Measurements from ENCODE around the gene SNRNP70.
"Not testable (repeated sequence)": the region's sequence is repeated elsewhere in the genome, so short reads cannot be mapped to it uniquely, and the experiment has no call there.

SNRNP70 gene

DNA sequence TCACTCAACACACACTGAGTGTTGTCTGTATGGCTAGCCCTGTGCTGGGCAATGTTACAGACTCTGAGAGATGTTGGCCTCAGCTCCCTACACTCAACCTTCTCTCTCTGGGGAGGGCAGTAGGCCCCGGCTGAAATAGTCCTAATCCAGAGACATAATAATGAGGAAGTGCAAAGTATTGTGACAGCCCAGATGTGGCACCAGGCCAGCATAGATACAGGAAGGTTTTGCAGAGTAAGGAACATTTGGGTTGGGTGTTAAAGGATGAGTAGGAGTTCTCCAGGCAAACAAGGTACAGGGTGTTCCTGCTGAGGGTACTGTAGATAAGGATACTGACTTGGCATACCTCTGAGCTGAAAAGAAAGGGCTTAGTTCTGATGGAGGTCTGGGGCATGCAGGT lies 31.3 kb downstream of the SNRNP70 start:
- DNase-seq (ENCODE audit: low read depth): no peak
- no peak overlapping the region for H3K4me3 ChIP-seq (ENCODE audit: low read depth, low read length)

DNA sequence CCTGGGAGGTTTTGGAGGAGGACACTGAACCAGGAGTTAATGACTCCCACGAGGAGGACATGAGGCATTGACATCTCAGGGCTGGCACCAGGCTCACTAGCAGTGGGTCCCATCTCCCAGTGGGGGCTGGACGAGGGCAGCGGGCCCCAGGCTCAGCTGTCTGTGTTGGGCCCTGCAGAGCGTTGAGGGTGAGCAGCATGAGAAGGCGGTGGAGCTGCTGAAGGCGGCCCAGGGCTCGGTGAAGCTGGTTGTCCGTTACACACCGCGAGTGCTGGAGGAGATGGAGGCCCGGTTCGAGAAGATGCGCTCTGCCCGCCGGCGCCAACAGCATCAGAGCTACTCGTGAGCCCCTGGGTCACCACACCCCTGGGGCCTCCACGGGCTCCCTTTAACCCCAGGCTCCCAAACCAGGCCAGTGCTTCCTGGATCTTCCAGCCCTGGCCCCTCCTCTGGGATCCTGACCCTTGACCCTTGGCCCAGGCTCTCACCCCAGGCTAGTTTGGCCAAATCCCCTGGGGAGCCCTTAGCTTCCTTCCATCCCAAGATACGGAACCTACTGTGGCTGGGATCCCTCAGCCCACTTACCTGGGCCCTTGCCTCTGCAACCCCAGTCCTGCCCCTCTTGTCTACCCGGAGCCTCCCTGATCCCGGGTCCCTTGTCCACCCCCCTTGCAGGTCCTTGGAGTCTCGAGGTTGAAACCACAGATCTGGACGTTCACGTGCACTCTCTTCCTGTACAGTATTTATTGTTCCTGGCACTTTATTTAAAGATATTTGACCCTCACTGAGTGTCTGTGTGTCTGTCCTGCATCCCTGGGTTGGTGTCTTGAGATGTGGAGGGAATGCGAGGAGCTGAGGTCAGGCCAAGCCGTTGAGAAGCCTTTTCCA lies 32.7 kb downstream of the SNRNP70 start:
- no peak for DNase-seq (ENCODE audit: low read depth)
- peak overlapping the region; percentile 70 for H3K4me3 ChIP-seq (ENCODE audit: low read depth, low read length)

DNA sequence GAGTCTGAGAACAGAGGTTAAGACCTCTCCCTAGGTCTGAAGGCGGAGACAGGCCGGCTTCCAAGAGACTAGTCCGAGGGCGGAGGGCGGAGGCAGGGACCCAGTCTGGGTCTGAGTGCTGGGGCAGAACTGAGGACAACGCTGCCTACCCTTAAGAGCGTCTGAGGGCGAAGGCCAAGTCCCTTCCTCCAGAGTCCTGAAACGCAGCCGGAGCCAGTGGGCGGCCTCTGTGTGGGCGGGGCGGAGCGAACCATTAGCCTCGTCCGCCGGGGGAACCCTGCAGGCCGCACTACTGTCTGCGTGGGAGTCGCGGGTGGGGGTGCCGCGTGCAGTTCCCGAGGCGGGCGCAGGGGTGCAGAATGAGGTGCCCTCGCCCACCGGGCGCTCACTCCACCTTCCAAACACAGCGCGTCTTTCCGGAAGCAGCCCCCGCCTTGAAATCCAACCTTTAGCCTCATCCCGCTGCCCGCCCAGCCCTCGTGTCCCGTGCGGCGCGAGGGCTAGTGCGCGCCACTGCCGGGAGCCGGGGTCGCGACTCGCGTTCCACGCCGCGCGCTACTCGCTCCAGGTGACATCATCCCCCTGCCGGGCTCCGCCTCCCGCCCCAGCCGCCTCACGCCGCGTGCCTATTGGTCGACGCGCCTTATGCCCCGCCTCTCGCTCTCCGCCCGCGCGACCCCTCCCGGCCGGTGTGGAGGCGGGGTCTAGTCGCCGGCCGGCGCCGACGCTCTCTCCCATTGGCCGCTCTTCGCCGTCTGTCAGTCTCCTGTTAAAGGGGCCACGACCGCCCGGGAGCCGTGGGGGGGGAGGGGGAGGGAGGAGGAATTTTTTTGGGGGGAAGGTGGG lies 33.5 kb downstream of the SNRNP70 start, which contains the start of gene C19orf73:
Gene C19orf73, minus strand, starts transcription at position 579 of the 846 bp plus-strand sequence. Its CDS starts 121 bp downstream, at position 458.
- peak within 1 kb of the TSS; percentile 70 for H3K4me3 ChIP-seq (ENCODE audit: low read depth, low read length)
- DNase-seq (ENCODE audit: low read depth): peak; percentile 76

DNA sequence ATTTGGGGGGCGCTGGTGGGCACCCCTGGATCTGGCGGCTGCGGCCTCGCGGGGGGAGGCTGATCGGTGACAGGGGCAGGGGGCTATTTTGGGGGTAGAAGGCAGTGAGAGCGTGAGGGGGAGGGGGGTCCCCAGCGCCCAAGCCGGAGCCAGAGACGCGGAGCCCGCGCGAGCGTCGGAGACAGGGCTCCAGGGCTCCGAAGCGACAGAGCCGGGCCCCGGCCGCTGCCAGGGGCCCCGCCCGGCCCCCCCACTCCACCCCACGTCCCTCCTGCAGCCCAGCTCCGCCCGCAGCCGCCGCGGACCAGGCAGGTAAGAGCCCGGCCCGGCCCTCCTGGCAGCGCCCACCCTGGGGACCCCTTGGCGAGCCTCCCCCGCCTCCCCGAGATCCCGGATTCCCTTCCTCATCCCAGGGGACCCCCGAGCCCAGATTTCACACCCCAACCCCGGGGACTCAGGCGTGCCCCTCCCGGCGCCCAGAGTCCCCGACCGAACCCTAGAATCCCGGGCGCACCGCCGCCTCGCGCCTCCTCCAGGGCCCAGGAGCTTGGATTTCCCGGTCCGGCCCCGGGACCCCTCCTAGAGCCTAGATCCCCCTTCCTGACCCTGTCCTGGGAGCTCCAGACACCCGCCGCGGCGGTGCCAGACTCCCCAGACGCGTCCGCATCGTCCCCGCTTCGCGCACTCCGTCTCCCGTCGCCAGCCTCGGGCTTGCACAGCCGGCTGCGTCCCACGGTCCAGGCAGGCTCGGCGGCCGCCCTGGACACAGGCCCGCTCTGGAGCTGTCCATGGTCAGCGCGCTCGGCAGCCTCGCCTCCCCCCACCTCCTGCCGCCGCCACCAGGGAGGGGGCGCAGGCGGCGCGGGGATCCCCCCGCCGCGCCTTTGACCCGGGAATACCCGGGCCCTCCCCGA lies 34.4 kb downstream of the SNRNP70 start, which contains the start of gene PPFIA3:
Gene PPFIA3, plus strand, starts transcription at position 134 of the 914 bp plus-strand sequence. CDS start 8,330 bp downstream, outside the sequence.
- H3K4me3 ChIP-seq (ENCODE audit: low read depth, low read length): peak within 1 kb of the TSS; percentile 70
- no peak for DNase-seq (ENCODE audit: low read depth)

DNA sequence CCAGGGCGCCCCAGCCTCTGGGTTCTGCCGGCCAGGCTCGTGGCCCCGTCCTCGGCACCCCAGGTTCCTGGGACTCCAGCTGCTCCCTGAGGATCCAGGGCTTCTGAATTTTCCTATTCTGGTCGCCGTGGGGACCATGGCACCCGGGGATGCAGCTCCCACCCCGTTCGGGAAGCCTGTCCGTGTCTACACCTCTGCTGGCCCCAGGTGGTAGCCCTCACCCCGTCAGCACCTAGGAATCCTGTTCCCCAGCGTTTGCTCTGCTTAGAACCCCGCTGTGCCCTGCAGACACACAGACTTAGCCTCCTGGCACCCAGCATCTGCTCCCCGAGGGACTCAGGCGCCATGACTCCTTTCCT lies 35.1 kb downstream of the SNRNP70 start:
- H3K4me3 ChIP-seq (ENCODE audit: low read depth, low read length): no peak overlapping the region
- DNase-seq (ENCODE audit: low read depth): no peak

DNA sequence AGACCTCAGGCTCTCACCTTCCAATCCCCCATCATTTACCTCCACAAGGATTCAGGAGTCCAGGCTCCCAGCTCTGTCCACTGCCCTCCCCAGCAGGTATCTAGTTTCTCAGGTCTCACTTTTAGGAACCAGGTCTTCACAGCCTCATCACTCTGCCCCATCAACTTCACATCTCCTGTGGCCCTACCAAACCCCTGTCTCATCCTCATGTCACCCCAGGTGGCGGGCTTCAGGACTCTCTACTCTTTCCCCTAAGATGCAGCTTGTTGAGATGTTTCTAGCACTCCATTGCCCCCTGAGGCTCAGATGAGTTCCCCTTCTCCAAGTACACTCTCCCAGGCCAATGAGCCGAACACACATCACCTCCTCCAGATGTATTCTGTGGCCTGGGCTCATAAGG lies 35.6 kb downstream of the SNRNP70 start:
- H3K4me3 ChIP-seq (ENCODE audit: low read depth, low read length): no peak overlapping the region
- DNase-seq (ENCODE audit: low read depth): no peak

DNA sequence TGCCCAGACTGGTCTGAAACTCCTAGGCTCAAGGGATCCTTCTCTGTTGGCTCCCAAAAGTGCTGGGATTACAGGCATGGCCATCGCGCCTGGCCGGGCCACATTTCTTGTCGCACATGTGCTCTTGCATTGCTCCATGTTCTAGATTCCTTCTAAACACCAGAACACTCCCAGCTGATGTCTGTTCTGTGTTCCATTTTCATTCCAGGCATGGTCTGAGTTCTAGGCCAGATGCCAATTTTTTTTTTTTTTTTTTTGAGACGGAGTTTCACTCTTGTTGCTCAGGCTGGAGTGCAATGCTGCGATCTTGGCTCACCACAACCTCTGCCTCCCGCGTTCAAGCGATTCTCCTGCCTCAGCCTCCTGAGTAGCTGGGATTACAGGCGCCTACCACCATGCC lies 36.6 kb downstream of the SNRNP70 start:
- not testable (repeated sequence) for H3K4me3 ChIP-seq (ENCODE audit: low read depth, low read length); DNase-seq (ENCODE audit: low read depth)

DNA sequence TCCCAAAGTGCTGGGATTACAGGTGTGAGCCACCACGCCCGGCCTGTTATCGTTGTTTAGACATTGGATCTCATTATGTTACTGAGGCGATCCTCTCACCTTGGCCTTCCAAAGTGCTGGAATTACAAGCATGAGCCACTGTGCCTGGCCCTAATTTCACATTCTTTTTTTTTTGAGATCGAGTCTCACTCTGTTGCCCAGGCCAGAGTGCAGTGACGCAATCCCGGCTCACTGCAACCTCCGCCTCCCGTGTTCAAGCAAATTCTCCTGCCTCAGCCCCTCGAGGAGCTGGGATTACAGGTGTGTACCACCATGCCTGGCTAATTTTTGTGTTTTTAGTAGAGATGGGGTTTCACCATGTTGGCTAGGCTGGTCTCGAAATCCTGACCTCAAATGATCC lies 38.0 kb downstream of the SNRNP70 start:
- not testable (repeated sequence) for H3K4me3 ChIP-seq (ENCODE audit: low read depth, low read length); DNase-seq (ENCODE audit: low read depth)

DNA sequence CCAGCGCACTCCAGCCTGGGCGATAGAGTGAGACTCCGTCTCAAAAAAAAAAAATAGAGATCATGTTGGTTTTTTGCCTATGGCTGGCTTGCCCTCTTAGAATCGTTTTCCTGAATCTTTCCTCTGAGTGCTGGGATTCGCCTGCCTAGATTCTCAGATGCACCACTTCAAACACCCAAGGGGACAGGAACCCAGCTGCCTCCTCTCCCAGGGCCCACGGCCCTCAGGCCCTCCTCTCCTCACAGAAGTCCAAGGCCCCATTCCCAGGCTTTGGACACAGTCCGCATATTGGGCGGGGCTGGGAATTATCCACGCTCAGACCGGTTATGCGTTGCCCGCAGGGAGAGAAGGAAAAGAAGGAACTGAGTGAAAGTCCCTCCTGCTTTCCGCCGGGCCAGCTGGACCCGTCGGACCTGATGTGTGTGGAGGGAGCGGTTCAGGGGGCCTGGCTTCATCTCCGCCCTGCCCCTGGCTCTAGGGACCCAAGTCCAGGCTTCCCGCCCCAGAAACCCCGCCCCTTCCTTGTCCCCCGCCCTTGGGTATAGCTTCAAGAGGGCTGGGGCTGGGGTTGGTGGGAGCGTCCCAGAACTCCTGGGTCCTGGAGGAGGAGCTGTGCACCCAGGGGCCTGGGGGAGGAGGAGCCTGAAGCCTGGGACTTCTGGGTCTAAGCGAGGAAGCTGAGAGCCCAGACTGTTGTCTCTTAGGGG lies 39.9 kb downstream of the SNRNP70 start:
- H3K4me3 ChIP-seq (ENCODE audit: low read depth, low read length): no peak overlapping the region
- DNase-seq (ENCODE audit: low read depth): no peak

DNA sequence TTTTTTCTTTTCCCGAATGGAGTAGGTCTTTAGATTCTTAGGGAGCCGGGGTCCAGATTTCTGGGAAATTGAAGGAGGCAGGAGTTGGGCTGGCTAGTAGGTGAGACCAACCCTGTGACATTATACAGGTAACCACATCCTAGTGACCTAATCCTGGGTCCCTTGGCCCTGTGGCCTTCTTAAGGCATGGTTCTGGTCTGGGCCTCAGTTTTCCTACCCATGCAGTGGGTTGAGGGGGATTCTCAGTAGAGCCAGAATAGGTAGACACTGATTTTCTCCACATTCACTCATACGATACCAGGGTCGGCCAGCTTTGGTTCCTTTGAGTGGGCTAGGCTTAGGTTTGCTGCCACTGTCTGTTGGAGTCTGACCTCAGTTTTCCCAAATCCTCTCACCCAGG lies 41.3 kb downstream of the SNRNP70 start:
- no peak overlapping the region for H3K4me3 ChIP-seq (ENCODE audit: low read depth, low read length)
- DNase-seq (ENCODE audit: low read depth): no peak

DNA sequence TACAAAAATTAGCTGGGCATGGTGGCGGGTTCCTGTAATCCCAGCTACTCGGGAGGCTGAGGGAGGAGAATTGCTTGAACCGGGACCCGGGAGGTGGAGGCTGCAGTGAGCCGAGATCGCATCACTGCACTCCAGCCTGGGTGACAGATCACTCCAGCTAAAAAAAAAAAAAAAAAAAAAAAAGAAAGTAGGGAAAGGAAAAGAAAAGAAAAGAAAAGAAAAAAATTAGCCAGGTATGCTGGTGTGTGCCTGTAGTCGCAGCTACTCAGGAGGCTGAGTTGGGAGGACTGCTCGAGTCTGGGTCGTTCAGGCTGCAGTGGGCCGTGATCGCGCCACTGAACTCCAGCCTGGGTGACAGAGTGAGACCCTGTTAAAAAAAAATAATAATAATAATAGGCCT lies 42.0 kb downstream of the SNRNP70 start:
- not testable (repeated sequence) for H3K4me3 ChIP-seq (ENCODE audit: low read depth, low read length); DNase-seq (ENCODE audit: low read depth)

DNA sequence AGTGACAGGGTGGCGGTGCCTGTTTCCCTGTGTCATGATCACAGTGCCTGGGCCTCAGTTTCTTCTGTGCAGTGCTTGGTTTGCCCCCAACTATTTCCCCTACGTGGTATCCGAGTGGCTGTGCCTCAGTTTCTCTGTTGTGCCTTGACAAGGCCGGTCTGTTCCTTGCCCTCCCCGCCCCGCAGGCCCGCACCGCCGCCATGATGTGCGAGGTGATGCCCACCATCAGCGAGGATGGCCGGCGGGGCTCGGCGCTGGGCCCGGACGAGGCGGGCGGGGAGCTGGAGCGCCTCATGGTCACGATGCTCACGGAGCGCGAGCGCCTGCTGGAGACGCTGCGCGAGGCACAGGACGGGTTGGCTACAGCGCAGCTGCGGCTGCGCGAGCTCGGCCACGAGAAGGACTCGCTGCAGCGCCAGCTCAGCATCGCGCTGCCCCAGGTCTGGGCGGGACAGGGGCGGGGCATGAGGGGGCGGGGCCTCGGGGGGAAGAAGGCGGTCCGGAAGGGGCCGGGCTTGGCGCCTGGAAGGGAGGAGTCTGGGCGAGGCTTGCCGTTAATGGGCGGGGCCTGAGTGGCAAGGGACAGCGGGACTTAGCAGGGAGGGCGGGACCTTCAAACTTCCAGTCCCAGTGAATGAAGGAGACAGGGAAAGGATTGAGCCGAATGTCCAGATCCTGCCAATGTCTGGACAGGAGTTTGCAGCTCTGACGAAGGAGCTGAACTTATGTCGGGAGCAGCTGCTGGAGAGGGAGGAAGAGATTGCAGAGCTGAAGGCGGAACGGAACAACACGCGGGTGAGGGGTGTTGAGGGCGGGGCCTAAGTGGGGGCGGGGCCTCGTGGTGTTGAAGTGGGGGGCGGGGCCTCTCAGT lies 42.7 kb downstream of the SNRNP70 start:
- H3K4me3 ChIP-seq (ENCODE audit: low read depth, low read length): peak overlapping the region; percentile 37

DNA sequence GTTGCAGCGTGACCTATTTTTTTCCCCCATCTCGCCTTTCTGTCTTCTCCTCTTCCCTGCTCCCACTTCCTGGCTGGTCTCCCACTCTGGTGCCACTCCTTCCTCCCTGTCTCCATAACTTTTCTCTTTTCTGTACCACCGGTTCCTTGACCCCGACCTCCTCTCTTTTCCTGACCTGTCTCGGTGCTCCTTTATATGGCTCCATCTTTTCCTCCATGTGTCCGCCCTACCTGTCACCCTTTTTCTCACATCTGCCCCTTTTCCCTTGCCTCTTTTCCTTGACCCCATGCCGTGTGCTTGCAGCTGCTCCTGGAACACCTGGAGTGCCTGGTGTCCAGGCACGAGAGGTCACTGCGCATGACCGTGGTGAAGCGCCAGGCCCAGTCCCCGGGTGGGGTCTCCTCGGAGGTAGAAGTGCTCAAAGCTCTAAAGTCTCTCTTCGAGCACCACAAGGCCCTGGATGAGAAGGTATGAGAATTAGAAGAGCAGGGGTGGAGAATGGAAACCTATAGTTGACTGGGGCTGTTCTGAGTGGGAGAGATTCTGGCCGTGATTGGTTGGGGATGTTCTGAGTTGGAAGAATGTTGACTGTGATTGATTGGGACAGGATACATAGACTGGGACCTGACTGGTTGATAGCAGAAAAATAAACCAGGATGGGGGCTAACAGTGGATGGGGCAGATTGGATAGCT lies 43.4 kb downstream of the SNRNP70 start:
- DNase-seq (ENCODE audit: low read depth): no peak
- H3K4me3 ChIP-seq (ENCODE audit: low read depth, low read length): peak overlapping the region; percentile 37

More for the DNA sequence above, 42.7 kb downstream of the SNRNP70 start:
- DNase-seq (ENCODE audit: low read depth): peak; percentile 87

DNA sequence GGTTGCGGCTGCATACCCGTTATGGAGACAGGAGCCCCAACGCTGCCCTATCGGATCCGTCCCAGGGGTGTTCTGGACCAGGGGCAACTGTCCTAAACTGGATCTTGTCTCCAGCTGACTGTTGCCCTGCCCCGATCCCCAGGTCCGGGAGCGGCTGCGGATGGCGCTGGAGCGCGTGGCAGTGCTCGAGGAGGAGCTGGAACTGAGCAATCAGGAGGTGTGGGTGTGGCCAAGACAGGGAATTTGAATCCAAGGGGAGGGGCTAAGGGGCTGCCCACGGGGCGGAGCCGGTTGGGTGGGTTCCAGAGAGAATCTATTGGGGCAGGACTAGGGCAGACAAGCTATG lies 44.0 kb downstream of the SNRNP70 start:
- no peak for DNase-seq (ENCODE audit: low read depth)
- H3K4me3 ChIP-seq (ENCODE audit: low read depth, low read length): peak overlapping the region; percentile 37

DNA sequence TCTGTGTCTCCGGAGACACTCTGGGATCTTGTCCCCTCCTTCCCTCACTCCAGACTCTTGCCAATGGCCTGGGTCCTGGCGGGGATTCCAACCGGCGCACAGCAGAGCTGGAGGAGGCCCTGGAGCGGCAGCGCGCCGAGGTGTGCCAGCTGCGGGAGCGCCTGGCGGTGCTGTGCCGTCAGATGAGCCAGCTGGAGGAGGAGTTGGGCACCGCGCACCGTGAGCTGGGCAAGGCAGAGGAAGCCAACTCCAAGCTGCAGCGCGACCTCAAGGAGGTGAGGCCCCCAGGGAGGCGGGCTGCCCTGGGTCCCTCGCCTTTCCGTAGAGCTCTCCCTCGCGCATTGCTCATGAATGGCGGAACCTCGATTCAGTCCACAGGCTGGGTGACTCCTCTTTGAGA lies 45.1 kb downstream of the SNRNP70 start:
- no peak overlapping the region for H3K4me3 ChIP-seq (ENCODE audit: low read depth, low read length)
- no peak for DNase-seq (ENCODE audit: low read depth)

DNA sequence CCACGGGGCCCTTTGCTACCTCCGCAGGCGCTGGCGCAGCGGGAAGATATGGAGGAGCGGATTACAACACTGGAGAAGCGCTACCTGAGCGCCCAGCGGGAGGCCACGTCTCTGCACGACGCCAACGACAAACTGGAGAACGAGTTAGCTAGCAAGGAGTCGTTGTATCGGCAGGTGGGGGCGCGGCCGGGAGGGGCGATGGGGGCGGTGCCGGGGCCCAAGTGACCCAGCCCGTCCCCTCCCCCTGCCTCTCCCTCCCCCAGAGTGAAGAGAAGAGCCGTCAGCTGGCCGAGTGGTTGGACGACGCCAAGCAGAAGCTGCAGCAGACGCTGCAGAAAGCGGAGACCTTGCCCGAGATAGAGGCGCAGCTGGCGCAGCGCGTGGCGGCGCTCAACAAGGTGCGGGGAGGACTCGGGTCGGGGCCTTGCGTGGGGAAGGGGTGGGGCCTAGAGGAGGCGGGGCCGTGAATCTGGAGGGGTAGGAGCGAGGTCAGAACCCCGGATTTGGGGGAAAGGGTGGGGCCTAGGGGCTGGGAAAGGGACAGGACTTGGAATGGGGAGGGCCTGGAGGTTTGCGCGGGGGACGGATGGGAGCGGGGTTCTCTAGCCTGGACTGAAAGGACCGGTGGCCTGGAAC lies 47.8 kb downstream of the SNRNP70 start:
- DNase-seq (ENCODE audit: low read depth): no peak
- H3K4me3 ChIP-seq (ENCODE audit: low read depth, low read length): peak overlapping the region; percentile 27

Measured in skeletal muscle cell (primary cell).